Fibroblast of lung (primary cell): ENCODE data around the gene SEMA4D.

Experiments used
- CTCF ChIP-seq, 2 donors: IDR thresholded peaks in 1 of 2; conservative IDR thresholded peaks in 1 of 2; 1 replicate in 1 of 2; 2 replicates in 1 of 2; pipeline ENCODE4 v1.5.1; 2011 to 2012; ENCODE audit warnings: low read length in 2 of 2, control low read depth in 1 of 2, inconsistent platforms in 1 of 2, low read depth in 1 of 2, mild to moderate bottlenecking in 1 of 2
- EZH2 ChIP-seq: IDR thresholded peaks from 2 replicates; pipeline ENCODE4 v1.5.1; 2012; ENCODE audit warnings: low read length, control low read depth, mild to moderate bottlenecking; ENCODE audit errors: missing control alignments

GRCh38 chr9:89434636-89435035 is 63.3 kb downstream of the SEMA4D start:
- TF ChIP-seq CTCF (conservative IDR thresholded peaks at IDR 0.05 in 1 of 2, IDR thresholded peaks at IDR 0.05 in 1 of 2; ENCODE audit: low read depth in 1 of 2, low read length in 2 of 2): no peak
- TF ChIP-seq EZH2: no peak
